22Rv1 (cell line): ENCODE measurements around the gene SLC31A1.

Source experiments
- CTCF ChIP-seq: fragments of 450-650 bp; IDR thresholded peaks from 2 replicates; pipeline ENCODE4 v1.5.1; 2017; ENCODE audit warnings: mild to moderate bottlenecking
- ZFX ChIP-seq: fragments of 450-650 bp; IDR thresholded peaks from 2 replicates; pipeline ENCODE4 v1.6.1; 2017; ENCODE audit warnings: antibody characterized with exemption, borderline replicate concordance

- TF ChIP-seq CTCF (no peak), ZFX (no peak)
Measured at GRCh38 chr9:113281356-113281755, 60.0 kb downstream of the SLC31A1 start.
